SK-N-MC (cell line): Measurements from ENCODE around the gene TPSG1.

Experiments used
- DNase-seq: peaks from one replicate; pipeline ENCODE4 v3.0.0-alpha.2; 2011; ENCODE audit warnings: low read depth, low spot score
- H3K27ac ChIP-seq: fragments of 200-600 bp; sonication (generic); 2 replicates; pipeline ENCODE4 v1.5.1; 2016; ENCODE audit warnings: mixed run types
- H3K36me3 ChIP-seq: fragments of 200-600 bp; sonication (generic); 2 replicates; pipeline ENCODE4 v1.6.1; 2017; ENCODE audit warnings: antibody characterized with exemption, low read length, mixed read lengths; ENCODE audit not compliant: insufficient read depth
- H3K4me3 ChIP-seq: fragments of 200-600 bp; sonication (generic); 2 replicates; pipeline ENCODE4 v1.5.1; 2016
- H3K9ac ChIP-seq: fragments of 200-600 bp; sonication (generic); 2 replicates; pipeline ENCODE4 v1.8.0; 2017; ENCODE audit warnings: mixed run types, mixed read lengths; ENCODE audit not compliant: insufficient read length
- H3K9me3 ChIP-seq: fragments of 200-600 bp; sonication (generic); 2 replicates; pipeline ENCODE4 v1.6.1; 2017; ENCODE audit warnings: low read depth, mild to moderate bottlenecking, antibody characterized with exemption, low read length, moderate library complexity, mixed read lengths
- EZH2 ChIP-seq: fragments of 200-600 bp; sonication (generic); IDR thresholded peaks from one replicate; pipeline ENCODE4 v1.6.1; 2017; ENCODE audit warnings: antibody characterized with exemption
- FOXP2 ChIP-seq: optimal IDR thresholded peaks from 2 replicates; pipeline ENCODE3; 2011; ENCODE audit warnings: mild to moderate bottlenecking, moderate library complexity; ENCODE audit not compliant: insufficient read depth; ENCODE audit errors: extremely low read length, control extremely low read depth
- POLR2AphosphoS5 ChIP-seq: IDR thresholded peaks from 2 replicates; pipeline ENCODE4 v1.6.1; 2012; ENCODE audit warnings: mild to moderate bottlenecking, low read depth, low read length, borderline replicate concordance

Gene TPSG1

GRCh38 chr16:1209081-1209480, 16.0 kb downstream of the TPSG1 start:
- TF ChIP-seq EZH2: no peak
- TF ChIP-seq POLR2AphosphoS5: no peak
- no peak for TF ChIP-seq FOXP2
- no peak for DNase-seq
- Histone ChIP-seq H3K4me3 (no peak overlapping the region), H3K9me3 (no peaks in the 10 kb centered on the region), H3K9ac (no peak overlapping the region), H3K27ac (no peak overlapping the region), H3K36me3 (peaks cover 4% of the 10 kb centered on the region; the same call in 1 of the 2 replicates)

- H3K36me3 ChIP-seq: peaks cover 4% of the 10 kb centered on the region; the same call in 1 of the 2 replicates
- no peak for TF ChIP-seq POLR2AphosphoS5
- TF ChIP-seq EZH2: no peak
- TF ChIP-seq FOXP2: no peak
- no peak overlapping the region for H3K9ac ChIP-seq
- H3K27ac ChIP-seq: no peak overlapping the region
- H3K9me3 ChIP-seq: no peaks in the 10 kb centered on the region
- DNase-seq: no peak
- no peak overlapping the region for H3K4me3 ChIP-seq
These were observed 16.7 kb downstream of the TPSG1 start for GRCh38 chr16:1208239-1208830.

GRCh38 chr16:1206786-1207185, 18.3 kb downstream of the TPSG1 start:
- H3K9me3 ChIP-seq: no peaks in the 10 kb centered on the region
- H3K4me3 ChIP-seq: no peak overlapping the region
- TF ChIP-seq FOXP2 (no peak), EZH2 (no peak), POLR2AphosphoS5 (no peak)
- H3K9ac ChIP-seq: no peak overlapping the region
- peaks cover 4% of the 10 kb centered on the region; the same call in 1 of the 2 replicates for H3K36me3 ChIP-seq
- no peak for DNase-seq
- no peak overlapping the region for H3K27ac ChIP-seq

GRCh38 chr16:1206326-1206725, 18.7 kb downstream of the TPSG1 start:
- no peak for DNase-seq
- TF ChIP-seq POLR2AphosphoS5 (no peak), FOXP2 (no peak), EZH2 (no peak)
- peaks cover 4% of the 10 kb centered on the region; the same call in 1 of the 2 replicates for H3K36me3 ChIP-seq
- H3K4me3 ChIP-seq: no peak overlapping the region
- no peak overlapping the region for H3K27ac ChIP-seq
- no peak overlapping the region for H3K9ac ChIP-seq
- H3K9me3 ChIP-seq: no peaks in the 10 kb centered on the region

- H3K27ac ChIP-seq: no peak overlapping the region
- no peaks in the 10 kb centered on the region; the same call in 1 of the 2 replicates for H3K36me3 ChIP-seq
- H3K9me3 ChIP-seq: no peaks in the 10 kb centered on the region
- no peak overlapping the region for H3K4me3 ChIP-seq
- DNase-seq: no peak
- TF ChIP-seq EZH2 (no peak), FOXP2 (no peak), POLR2AphosphoS5 (no peak)
- no peak overlapping the region for H3K9ac ChIP-seq
These were observed 20.1 kb downstream of the TPSG1 start for GRCh38 chr16:1204933-1205332.

GRCh38 chr16:1202274-1202673, 22.8 kb downstream of the TPSG1 start:
- Histone ChIP-seq H3K36me3 (no peaks in the 10 kb centered on the region; the same call in 1 of the 2 replicates), H3K4me3 (no peak overlapping the region), H3K9me3 (no peaks in the 10 kb centered on the region), H3K9ac (no peak overlapping the region), H3K27ac (no peak overlapping the region)
- no peak for DNase-seq
- TF ChIP-seq EZH2: no peak
- no peak for TF ChIP-seq POLR2AphosphoS5
- no peak for TF ChIP-seq FOXP2

GRCh38 chr16:1201444-1201843, 23.6 kb downstream of the TPSG1 start:
- H3K36me3 ChIP-seq: no peaks in the 10 kb centered on the region; the same call in 1 of the 2 replicates
- no peak for DNase-seq
- TF ChIP-seq POLR2AphosphoS5: no peak
- TF ChIP-seq EZH2: no peak
- no peak for TF ChIP-seq FOXP2
- H3K4me3 ChIP-seq: no peak overlapping the region
- no peaks in the 10 kb centered on the region for H3K9me3 ChIP-seq
- no peak overlapping the region for H3K9ac ChIP-seq
- H3K27ac ChIP-seq: no peak overlapping the region

GRCh38 chr16:1200014-1200627, 24.9 kb downstream of the TPSG1 start:
- no peak for TF ChIP-seq FOXP2
- no peak for TF ChIP-seq POLR2AphosphoS5
- no peak for TF ChIP-seq EZH2
- no peaks in the 10 kb centered on the region for H3K9me3 ChIP-seq
- H3K9ac ChIP-seq: no peak overlapping the region
- H3K27ac ChIP-seq: no peak overlapping the region
- H3K4me3 ChIP-seq: no peak overlapping the region
- DNase-seq: no peak
- H3K36me3 ChIP-seq: no peaks in the 10 kb centered on the region; the same call in 1 of the 2 replicates
